ENCODE results near the gene SMCO4.

DNA sequence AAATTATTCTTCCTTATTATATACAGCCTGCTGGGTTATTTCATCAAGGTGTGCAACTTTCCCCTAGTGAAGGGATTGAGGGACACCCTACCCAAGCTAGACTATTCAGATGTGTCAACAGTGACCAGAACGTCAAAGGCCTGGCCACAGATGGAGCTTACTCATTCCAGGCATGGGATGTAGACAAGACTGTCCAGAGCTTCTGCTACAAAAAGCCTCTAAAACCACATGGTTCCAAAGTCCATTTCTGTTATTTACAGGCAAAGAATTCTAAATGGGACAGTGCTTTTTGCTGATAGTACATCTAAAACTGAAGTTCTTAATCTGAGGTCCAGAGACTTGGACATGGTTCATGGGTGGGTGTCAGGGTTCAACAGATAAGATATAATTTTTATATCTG is 9.7 kb upstream of the SMCO4 start:
- TF ChIP-seq, protein P1, sequence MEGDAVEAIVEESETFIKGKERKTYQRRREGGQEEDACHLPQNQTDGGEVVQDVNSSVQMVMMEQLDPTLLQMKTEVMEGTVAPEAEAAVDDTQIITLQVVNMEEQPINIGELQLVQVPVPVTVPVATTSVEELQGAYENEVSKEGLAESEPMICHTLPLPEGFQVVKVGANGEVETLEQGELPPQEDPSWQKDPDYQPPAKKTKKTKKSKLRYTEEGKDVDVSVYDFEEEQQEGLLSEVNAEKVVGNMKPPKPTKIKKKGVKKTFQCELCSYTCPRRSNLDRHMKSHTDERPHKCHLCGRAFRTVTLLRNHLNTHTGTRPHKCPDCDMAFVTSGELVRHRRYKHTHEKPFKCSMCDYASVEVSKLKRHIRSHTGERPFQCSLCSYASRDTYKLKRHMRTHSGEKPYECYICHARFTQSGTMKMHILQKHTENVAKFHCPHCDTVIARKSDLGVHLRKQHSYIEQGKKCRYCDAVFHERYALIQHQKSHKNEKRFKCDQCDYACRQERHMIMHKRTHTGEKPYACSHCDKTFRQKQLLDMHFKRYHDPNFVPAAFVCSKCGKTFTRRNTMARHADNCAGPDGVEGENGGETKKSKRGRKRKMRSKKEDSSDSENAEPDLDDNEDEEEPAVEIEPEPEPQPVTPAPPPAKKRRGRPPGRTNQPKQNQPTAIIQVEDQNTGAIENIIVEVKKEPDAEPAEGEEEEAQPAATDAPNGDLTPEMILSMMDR (conservative IDR thresholded peaks at IDR 0.05): no peak
- no peak for TF ChIP-seq EZH2 (IDR thresholded peaks at IDR 0.05; ENCODE audit: low read depth)
